HCT116 (cell line): ENCODE results near the gene RAB3C. TPM values are rescaled to one million over a fixed set of nuclear protein-coding genes. Genes with fewer than 3 reads are reported as not detected.

Experiments used
- ATAC-seq: fragments of 200-7000 bp; cut with Tn5 transposase; 2 replicates; pipeline ENCODE4 v1.9.1; 2020; ENCODE audit warnings: mild to moderate bottlenecking, moderate library complexity
- BruUV-seq: library from RNA; stranded (reverse); fragments of 400-500 nt; replicated peaks from 2 replicates; lab custom pipeline; 2021; lab: Mats Ljungman, UMichigan
- CTCF ChIA-PET: fragments of 300-600 bp; sonication (Branson Sonifier 250); formaldehyde crosslinking; loops from one replicate; lab custom pipeline; 2021; ENCODE audit warnings: antibody characterized with exemption; lab: Charles Lee
- POLR2A ChIA-PET: fragments of 300-600, 350-600 bp; sonication (Branson Sonifier 250); formaldehyde crosslinking; loops from one replicate; lab custom pipeline; 2021; ENCODE audit warnings: antibody characterized with exemption; lab: Charles Lee
- RAD21 ChIA-PET, 2 experiments: fragments of 300-600 bp; sonication (Branson Sonifier 250); formaldehyde crosslinking; loops; one replicate each; lab custom pipeline; 2023; ENCODE audit warnings: low total read pairs in 2 of 2; ENCODE audit not compliant: uncharacterized antibody in 2 of 2, unreplicated experiment in 2 of 2, low non-redundant PET in 1 of 2; lab: Charles Lee
- DNase-seq: peaks from one replicate; pipeline ENCODE4 v3.0.0-alpha.2; 2010; ENCODE audit warnings: low read depth, low spot score
- H2AFZ ChIP-seq: fragments of 200-600 bp; shearing (Covaris generic), sonication (generic); 2 replicates; pipeline ENCODE4 v1.6.1; 2017; ENCODE audit warnings: low read depth, mixed run types, mixed read lengths, antibody characterized with exemption, low read length; ENCODE audit not compliant: poor library complexity, severe bottlenecking
- H3K27ac ChIP-seq: 2 replicates; pipeline ENCODE4 v1.5.1; 2012; ENCODE audit warnings: low read depth, low read length
- H3K27me3 ChIP-seq: fragments of 200-600 bp; sonication (generic); 2 replicates; pipeline ENCODE4 v1.6.1; 2016; ENCODE audit warnings: mixed run types, low read length, mixed read lengths; ENCODE audit not compliant: insufficient read depth
- H3K36me3 ChIP-seq, 2 experiments: fragments of 200-500 bp in 1 of 2; fragments of 200-600 bp in 1 of 2; sonication (Bioruptor generic) in 1 of 2; sonication (generic) in 1 of 2; 2 replicates each; pipeline versions ENCODE4 v1.5.1 to v1.6.1; 2014 to 2016; ENCODE audit warnings: low read length in 2 of 2, inconsistent platforms in 1 of 2, mixed read lengths in 1 of 2, mixed run types in 1 of 2; ENCODE audit not compliant: insufficient read depth in 2 of 2, control insufficient read depth in 1 of 2
- H3K4me1 ChIP-seq, 2 experiments: fragments of 200-600 bp in 1 of 2; sonication (generic) in 1 of 2; 2 replicates each; pipeline versions ENCODE4 v1.5.1 to v1.6.1; 2012 to 2017; ENCODE audit warnings: low read length in 2 of 2, inconsistent platforms in 1 of 2, mild to moderate bottlenecking in 1 of 2, mixed read lengths in 1 of 2, mixed run types in 1 of 2, moderate library complexity in 1 of 2; ENCODE audit not compliant: insufficient read depth in 2 of 2, control insufficient read depth in 1 of 2
- H3K4me2 ChIP-seq: fragments of 200-600 bp; sonication (generic); 2 replicates; pipeline ENCODE4 v1.6.1; 2017; ENCODE audit warnings: mixed run types, low read length, mixed read lengths
- H3K4me3 ChIP-seq, 2 experiments: fragments of 200-600 bp in 1 of 2; sonication (generic) in 1 of 2; replicated peaks in 1 of 2; 2 replicates each; pipeline ENCODE4 v1.5.1; 2011 to 2016; ENCODE audit warnings: low read length in 2 of 2, control low read depth in 1 of 2, low read depth in 1 of 2, mild to moderate bottlenecking in 1 of 2, mixed read lengths in 1 of 2, mixed run types in 1 of 2
- H3K79me2 ChIP-seq: fragments of 200-600 bp; sonication (generic); 2 replicates; pipeline ENCODE4 v1.6.1; 2017; ENCODE audit warnings: mild to moderate bottlenecking, mixed run types, low read length, moderate library complexity, mixed read lengths; ENCODE audit not compliant: insufficient read depth
- H3K9ac ChIP-seq: fragments of 200-600 bp; sonication (generic); 2 replicates; pipeline ENCODE4 v1.6.1; 2016; ENCODE audit warnings: low read length, mixed read lengths
- H3K9me2 ChIP-seq: fragments of 200-600 bp; sonication (generic), shearing (Covaris generic); 2 replicates; pipeline ENCODE4 v1.6.1; 2017; ENCODE audit warnings: mixed run types, mild to moderate bottlenecking, moderate library complexity; ENCODE audit not compliant: insufficient read depth
- H3K9me3 ChIP-seq, 2 experiments: fragments of 200-500 bp in 1 of 2; fragments of 200-600 bp in 1 of 2; sonication (Bioruptor generic) in 1 of 2; sonication (generic) in 1 of 2; 2 replicates each; pipeline ENCODE4 v1.6.1; 2014 to 2017; ENCODE audit warnings: low read length in 2 of 2, mixed read lengths in 2 of 2, inconsistent platforms in 1 of 2, low read depth in 1 of 2, mild to moderate bottlenecking in 1 of 2, mixed run types in 1 of 2, moderate library complexity in 1 of 2; ENCODE audit not compliant: control insufficient read depth in 1 of 2, insufficient read depth in 1 of 2
- H4K20me1 ChIP-seq: fragments of 200-600 bp; sonication (generic), shearing (Covaris generic); 2 replicates; pipeline ENCODE4 v1.6.1; 2017; ENCODE audit warnings: mixed run types, mild to moderate bottlenecking, moderate library complexity; ENCODE audit not compliant: insufficient read depth
- CBX3 ChIP-seq: IDR thresholded peaks from 2 replicates; pipeline ENCODE4 v1.6.1; 2012; ENCODE audit warnings: low read depth
- EGR1 ChIP-seq: IDR thresholded peaks from 2 replicates; pipeline ENCODE4 v1.6.1; 2012; ENCODE audit warnings: low read depth
- EZH2phosphoT487 ChIP-seq: fragments of 200-600 bp; IDR thresholded peaks from 2 replicates; pipeline ENCODE4 v1.6.1; 2018; ENCODE audit warnings: antibody characterized with exemption, borderline replicate concordance
- REST ChIP-seq: IDR thresholded peaks from 2 replicates; pipeline ENCODE4 v1.6.1; 2012; ENCODE audit warnings: low read depth
- SP1 ChIP-seq: IDR thresholded peaks from 2 replicates; pipeline ENCODE4 v1.6.1; 2012; ENCODE audit warnings: low read depth
- intact Hi-C: fragments of 100-400 bp; cut with micrococcal nuclease; formaldehyde crosslinking; loops from 2 replicates; pipeline ENCODE4 v1.10.0; 2022
- total RNA-seq: library from RNA; stranded (reverse); gene quantifications from one replicate; pipeline ENCODE4 v1.2.1, GENCODE V29; 2021; ENCODE audit not compliant: unreplicated experiment
- TF ChIP-seq, protein P1 (sequence below), 3 experiments: fragments of 200-600 bp in 1 of 3; sonication (generic) in 1 of 3; IDR thresholded peaks in 2 of 3; conservative IDR thresholded peaks in 1 of 3; 2 replicates each; pipeline ENCODE4 v1.5.1; 2012 to 2017; ENCODE audit warnings: low read depth in 2 of 3, low read length in 2 of 3, antibody characterized with exemption in 1 of 3, borderline replicate concordance in 1 of 3, control low read depth in 1 of 3, mild to moderate bottlenecking in 1 of 3, mixed read lengths in 1 of 3, mixed run types in 1 of 3, moderate library complexity in 1 of 3; ENCODE audit not compliant: insufficient read depth in 1 of 3

RAB3C gene
- total RNA-seq, 1 experiment from 2014 or later = not detected

DNA sequence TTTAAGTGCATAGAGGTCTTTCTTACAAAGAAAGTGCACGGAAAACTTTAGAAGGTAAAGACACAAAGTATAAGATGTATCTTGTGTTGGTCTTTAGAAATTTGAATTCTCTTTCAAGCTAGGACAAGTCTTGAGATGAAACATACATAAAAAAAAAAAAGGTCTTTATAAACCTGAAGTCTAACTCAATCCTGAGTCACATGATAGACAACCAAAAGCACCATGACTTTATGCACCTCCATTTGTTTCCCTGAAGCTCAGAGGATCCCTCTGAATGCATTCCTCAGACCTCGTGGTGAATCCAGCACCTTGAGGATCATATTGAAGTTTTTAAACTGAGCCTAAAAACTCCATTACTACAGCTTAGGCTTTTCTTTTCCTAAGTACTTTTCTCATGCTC, 91.8 kb downstream of the RAB3C start:
- H3K4me2 ChIP-seq = no peak overlapping the region
- H3K9me3 ChIP-seq = no peaks in the 10 kb centered on the region
- ATAC-seq (no peak), DNase-seq (no peak)
- H3K4me1 ChIP-seq = no peaks in the 10 kb centered on the region
- H4K20me1 ChIP-seq = no peaks in the 10 kb centered on the region
- H2AFZ ChIP-seq = no peak overlapping the region
- no peak overlapping the region for H3K4me3 ChIP-seq
- RAD21 ChIA-PET = no interaction called here
- H3K9ac ChIP-seq = no peak overlapping the region
- no peaks in the 10 kb centered on the region for H3K36me3 ChIP-seq
- H3K9me2 ChIP-seq = no peaks in the 10 kb centered on the region
- intact Hi-C loops = no loop called here
- CTCF ChIA-PET = no interaction called here
- POLR2A ChIA-PET = no interaction called here
- BruUV-seq = no TSS peak
- no peak for TF ChIP-seq CBX3
- no peaks in the 10 kb centered on the region for H3K79me2 ChIP-seq
- no peak overlapping the region for H3K27ac ChIP-seq
- peaks cover 20% of the 10 kb centered on the region for H3K27me3 ChIP-seq

- no peak for DNase-seq
- Histone ChIP-seq H3K9ac (no peak overlapping the region), H3K79me2 (no peaks in the 10 kb centered on the region), H2AFZ (no peak overlapping the region), H3K27ac (no peak overlapping the region), H3K27me3 (peaks cover 22% of the 10 kb centered on the region), H3K4me3 (no peak overlapping the region), H3K4me2 (no peak overlapping the region), H4K20me1 (no peaks in the 10 kb centered on the region), H3K9me3 (no peaks in the 10 kb centered on the region), H3K9me2 (no peaks in the 10 kb centered on the region), H3K36me3 (no peaks in the 10 kb centered on the region), H3K4me1 (no peaks in the 10 kb centered on the region)
- ChIA-PET RAD21 (no interaction called here), POLR2A (no interaction called here), CTCF (no interaction called here)
- intact Hi-C loops = no loop called here
- TF ChIP-seq EGR1 = no peak
- TF ChIP-seq EZH2phosphoT487 = no peak
- TF ChIP-seq, protein P1, sequence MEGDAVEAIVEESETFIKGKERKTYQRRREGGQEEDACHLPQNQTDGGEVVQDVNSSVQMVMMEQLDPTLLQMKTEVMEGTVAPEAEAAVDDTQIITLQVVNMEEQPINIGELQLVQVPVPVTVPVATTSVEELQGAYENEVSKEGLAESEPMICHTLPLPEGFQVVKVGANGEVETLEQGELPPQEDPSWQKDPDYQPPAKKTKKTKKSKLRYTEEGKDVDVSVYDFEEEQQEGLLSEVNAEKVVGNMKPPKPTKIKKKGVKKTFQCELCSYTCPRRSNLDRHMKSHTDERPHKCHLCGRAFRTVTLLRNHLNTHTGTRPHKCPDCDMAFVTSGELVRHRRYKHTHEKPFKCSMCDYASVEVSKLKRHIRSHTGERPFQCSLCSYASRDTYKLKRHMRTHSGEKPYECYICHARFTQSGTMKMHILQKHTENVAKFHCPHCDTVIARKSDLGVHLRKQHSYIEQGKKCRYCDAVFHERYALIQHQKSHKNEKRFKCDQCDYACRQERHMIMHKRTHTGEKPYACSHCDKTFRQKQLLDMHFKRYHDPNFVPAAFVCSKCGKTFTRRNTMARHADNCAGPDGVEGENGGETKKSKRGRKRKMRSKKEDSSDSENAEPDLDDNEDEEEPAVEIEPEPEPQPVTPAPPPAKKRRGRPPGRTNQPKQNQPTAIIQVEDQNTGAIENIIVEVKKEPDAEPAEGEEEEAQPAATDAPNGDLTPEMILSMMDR (IDR thresholded peaks at IDR 0.05 in 2 of 3, conservative IDR thresholded peaks at IDR 0.05 in 1 of 3; ENCODE audit: borderline replicate concordance in 1 of 3, insufficient read depth in 1 of 3, low read depth in 2 of 3, low read length in 2 of 3) = no peak
- TF ChIP-seq REST = no peak
- no peak for TF ChIP-seq SP1
- BruUV-seq = no TSS peak
- no peak for ATAC-seq
These were observed 92.5 kb downstream of the RAB3C start for GRCh38 chr5:58675341-58675740.
